Smooth muscle cell (in vitro differentiated cells): Measurements from ENCODE around the gene DGKB. TPM values are rescaled to one million over a fixed set of nuclear protein-coding genes. Genes with fewer than 3 reads are reported as not detected.
A peak's percentile ranks its signal among the peaks of the same experiment; 100 is the strongest.

ENCODE experiments used
- DNase-seq: peaks from one replicate; lab custom pipeline; 2025; ENCODE audit not compliant: unreplicated experiment; lab: John Stamatoyannopoulos, UW
- H2AFZ ChIP-seq: fragments of 200-600 bp; sonication (generic); 2 replicates; pipeline ENCODE4 v1.6.0; 2016; ENCODE audit warnings: antibody characterized with exemption, low read depth, mild to moderate bottlenecking
- H3F3A ChIP-seq: fragments of 200-600 bp; sonication (generic); 2 replicates; pipeline ENCODE4 v1.6.0; 2017; ENCODE audit warnings: antibody characterized with exemption, low read depth
- H3K27ac ChIP-seq: fragments of 200-600 bp; sonication (generic); 2 replicates; pipeline ENCODE4 v1.5.1; 2016; ENCODE audit warnings: low read depth, mild to moderate bottlenecking
- H3K27me3 ChIP-seq: fragments of 200-600 bp; sonication (generic); 2 replicates; pipeline ENCODE4 v1.6.1; 2016; ENCODE audit warnings: low read depth, mild to moderate bottlenecking
- H3K36me3 ChIP-seq: fragments of 200-600 bp; sonication (generic); 2 replicates; pipeline ENCODE4 v1.5.1; 2016; ENCODE audit warnings: low read depth
- H3K4me1 ChIP-seq: fragments of 200-600 bp; sonication (generic); 2 replicates; pipeline ENCODE4 v1.5.1; 2016; ENCODE audit warnings: low read depth
- H3K4me2 ChIP-seq: fragments of 200-600 bp; sonication (generic); 2 replicates; pipeline ENCODE4 v1.6.0; 2016; ENCODE audit warnings: mild to moderate bottlenecking
- H3K4me3 ChIP-seq: fragments of 200-600 bp; sonication (generic); 2 replicates; pipeline ENCODE4 v1.5.1; 2016; ENCODE audit warnings: mild to moderate bottlenecking
- H3K79me2 ChIP-seq: fragments of 200-600 bp; sonication (generic); 2 replicates; pipeline ENCODE4 v1.6.0; 2016; ENCODE audit warnings: low read depth, mild to moderate bottlenecking
- H3K9ac ChIP-seq: fragments of 200-600 bp; sonication (generic); 2 replicates; pipeline ENCODE4 v1.6.0; 2016; ENCODE audit warnings: low read depth
- H3K9me3 ChIP-seq: fragments of 200-600 bp; sonication (generic); replicated peaks from 2 replicates; pipeline ENCODE4 v1.5.1; 2016; ENCODE audit warnings: low read depth
- H4K20me1 ChIP-seq: fragments of 200-600 bp; sonication (generic); 2 replicates; pipeline ENCODE4 v1.6.0; 2016; ENCODE audit warnings: low read depth
- WGBS: methylation state at CpG from one replicate; pipeline ENCODE4 v1.1.7; 2016; ENCODE audit warnings: low lambda C conversion rate; 5-methylcytosine and 5-hydroxymethylcytosine counted together
- polyA plus RNA-seq: library from polyadenylated mRNA; unstranded; fragments of >200 nt; fragmentation: Nextera tagmentation; extraction: Ambion mirVana; gene quantifications from 2 replicates; pipeline ENCODE4 v1.2.1, GENCODE V29; 2016
- total RNA-seq: library from RNA; depleted of rRNA; stranded (reverse); fragments of >200 nt; gene quantifications from 2 replicates; pipeline ENCODE4 v1.2.3, GENCODE V29; 2014
- TF ChIP-seq, protein P1 (sequence below): fragments of 200-600 bp; sonication (generic); IDR thresholded peaks from 2 replicates; pipeline ENCODE4 v1.5.1; 2017; ENCODE audit warnings: borderline replicate concordance, mild to moderate bottlenecking, antibody characterized with exemption; ENCODE audit not compliant: insufficient read depth, poor library complexity, severe bottlenecking

Gene DGKB
- total and polyA plus RNA-seq, 2 experiments from 2014 or later: not detected

DNA sequence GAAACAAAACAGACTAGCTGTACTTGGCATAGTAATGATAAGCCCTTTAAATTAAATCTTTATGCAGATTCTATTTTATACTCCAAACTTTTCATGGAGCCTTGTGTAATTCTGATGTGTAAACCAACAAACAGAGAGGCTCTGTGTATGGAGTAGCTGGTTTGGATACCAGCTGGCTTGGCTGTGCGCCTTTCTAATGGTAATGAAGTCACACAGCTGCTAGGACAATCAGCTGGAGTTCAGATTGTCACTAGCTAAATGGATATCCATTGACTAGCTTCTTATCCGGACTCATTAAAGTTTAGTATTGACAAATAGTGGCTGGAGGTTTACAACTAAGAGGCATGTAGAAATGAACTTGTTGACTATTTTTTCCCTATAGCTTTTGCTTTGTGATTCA is 398.4 kb downstream of the DGKB start:
- H3K9me3 ChIP-seq: no peaks in the 10 kb centered on the region
- DNase-seq: no peak
- H3K4me3 ChIP-seq: no peak overlapping the region
- H3F3A ChIP-seq: no peaks in the 10 kb centered on the region
- H3K27ac ChIP-seq: no peak overlapping the region
- no peak overlapping the region for H3K9ac ChIP-seq
- 75% methylated on average over 2 of the region's 2 CpGs for WGBS
- no peak overlapping the region for H3K4me2 ChIP-seq
- no peaks in the 10 kb centered on the region for H3K79me2 ChIP-seq
- TF ChIP-seq, protein P1, sequence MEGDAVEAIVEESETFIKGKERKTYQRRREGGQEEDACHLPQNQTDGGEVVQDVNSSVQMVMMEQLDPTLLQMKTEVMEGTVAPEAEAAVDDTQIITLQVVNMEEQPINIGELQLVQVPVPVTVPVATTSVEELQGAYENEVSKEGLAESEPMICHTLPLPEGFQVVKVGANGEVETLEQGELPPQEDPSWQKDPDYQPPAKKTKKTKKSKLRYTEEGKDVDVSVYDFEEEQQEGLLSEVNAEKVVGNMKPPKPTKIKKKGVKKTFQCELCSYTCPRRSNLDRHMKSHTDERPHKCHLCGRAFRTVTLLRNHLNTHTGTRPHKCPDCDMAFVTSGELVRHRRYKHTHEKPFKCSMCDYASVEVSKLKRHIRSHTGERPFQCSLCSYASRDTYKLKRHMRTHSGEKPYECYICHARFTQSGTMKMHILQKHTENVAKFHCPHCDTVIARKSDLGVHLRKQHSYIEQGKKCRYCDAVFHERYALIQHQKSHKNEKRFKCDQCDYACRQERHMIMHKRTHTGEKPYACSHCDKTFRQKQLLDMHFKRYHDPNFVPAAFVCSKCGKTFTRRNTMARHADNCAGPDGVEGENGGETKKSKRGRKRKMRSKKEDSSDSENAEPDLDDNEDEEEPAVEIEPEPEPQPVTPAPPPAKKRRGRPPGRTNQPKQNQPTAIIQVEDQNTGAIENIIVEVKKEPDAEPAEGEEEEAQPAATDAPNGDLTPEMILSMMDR: no peak
- H3K36me3 ChIP-seq: no peaks in the 10 kb centered on the region
- peaks cover 19% of the 10 kb centered on the region for H3K4me1 ChIP-seq
- H3K27me3 ChIP-seq: no peaks in the 10 kb centered on the region
- no peaks in the 10 kb centered on the region for H4K20me1 ChIP-seq
- H2AFZ ChIP-seq: peak overlapping the region; percentile 8

DNA sequence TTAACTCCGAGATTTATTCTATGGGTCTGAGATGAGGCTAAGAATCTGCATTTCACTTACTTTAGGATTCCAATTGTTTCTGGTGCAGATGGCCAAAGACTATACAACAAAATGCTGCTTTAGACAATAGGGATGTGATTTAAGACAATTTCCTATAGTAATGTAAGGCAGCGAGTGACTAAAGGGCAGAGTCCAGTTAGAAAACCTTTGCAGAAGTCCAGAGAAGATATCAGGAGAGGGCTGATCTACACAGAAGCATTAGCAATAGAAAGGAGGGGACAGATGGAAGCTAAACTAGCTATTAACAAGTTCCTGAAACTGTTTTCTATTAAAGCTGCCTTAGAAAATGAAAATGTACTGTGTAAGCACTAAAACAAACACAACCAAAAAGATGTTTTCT is 398.9 kb downstream of the DGKB start:
- Histone ChIP-seq H3K27me3 (no peaks in the 10 kb centered on the region), H4K20me1 (no peaks in the 10 kb centered on the region), H2AFZ (peak overlapping the region; percentile 8), H3K36me3 (no peaks in the 10 kb centered on the region), H3K79me2 (no peaks in the 10 kb centered on the region), H3K27ac (no peak overlapping the region), H3K4me1 (peaks cover 19% of the 10 kb centered on the region), H3K4me2 (no peak overlapping the region), H3K9me3 (no peaks in the 10 kb centered on the region), H3F3A (no peaks in the 10 kb centered on the region), H3K4me3 (no peak overlapping the region), H3K9ac (no peak overlapping the region)
- TF ChIP-seq, protein P1: no peak
- WGBS: 91% methylated on average over 2 of the region's 2 CpGs
- no peak for DNase-seq

DNA sequence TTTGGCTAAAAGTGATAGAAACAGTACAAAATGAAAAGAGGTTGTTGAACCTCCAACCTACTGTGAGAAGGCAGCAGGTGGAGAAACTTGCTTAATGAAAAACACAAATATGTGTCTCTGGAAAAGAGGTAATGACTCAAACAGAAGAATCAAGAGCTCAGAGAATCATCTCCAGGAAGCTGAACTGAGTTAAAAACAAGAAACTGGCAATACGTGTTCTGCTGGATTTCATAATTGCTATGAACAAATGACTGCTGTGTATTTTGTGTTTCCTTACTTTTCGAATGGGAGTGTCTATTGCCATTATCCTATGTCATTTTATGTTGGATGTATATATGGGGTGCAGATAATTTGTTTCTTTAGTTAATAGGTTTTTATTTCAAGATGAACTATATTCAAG is 401.1 kb downstream of the DGKB start:
- WGBS: 87% methylated on average over 2 of the region's 2 CpGs
- H3K9me3 ChIP-seq: no peaks in the 10 kb centered on the region
- no peak overlapping the region for H3K9ac ChIP-seq
- H3K4me2 ChIP-seq: no peak overlapping the region
- H3K79me2 ChIP-seq: no peaks in the 10 kb centered on the region
- H3F3A ChIP-seq: no peaks in the 10 kb centered on the region
- no peaks in the 10 kb centered on the region for H3K27me3 ChIP-seq
- no peak overlapping the region for H3K4me3 ChIP-seq
- H2AFZ ChIP-seq: no peak overlapping the region
- no peak overlapping the region for H3K27ac ChIP-seq
- peaks cover 19% of the 10 kb centered on the region for H3K4me1 ChIP-seq
- no peak for DNase-seq
- no peaks in the 10 kb centered on the region for H3K36me3 ChIP-seq
- H4K20me1 ChIP-seq: no peaks in the 10 kb centered on the region
- TF ChIP-seq, protein P1: no peak

DNA sequence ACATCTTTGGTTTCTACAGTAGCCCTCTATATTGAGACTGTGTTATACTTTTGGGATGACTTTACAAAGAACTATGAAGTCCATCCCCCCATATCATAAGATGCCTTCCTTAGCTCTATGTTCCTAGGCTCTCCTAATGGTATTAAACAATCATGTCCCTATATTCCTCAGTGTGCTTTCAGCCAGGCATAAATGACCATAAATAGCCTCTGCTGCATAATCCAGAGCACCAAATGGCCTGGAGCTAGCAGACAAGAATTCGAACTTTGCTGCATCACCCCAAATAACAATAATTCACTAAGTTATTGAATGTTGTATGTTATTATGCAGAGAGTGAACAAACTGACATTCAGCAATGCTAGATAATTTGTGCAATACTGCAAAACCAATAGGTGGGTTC is 405.2 kb downstream of the DGKB start:
- Histone ChIP-seq H3K4me3 (no peak overlapping the region), H3K4me1 (no peaks in the 10 kb centered on the region), H3F3A (no peaks in the 10 kb centered on the region), H2AFZ (no peak overlapping the region), H3K4me2 (no peak overlapping the region), H3K27ac (no peak overlapping the region), H3K36me3 (no peaks in the 10 kb centered on the region), H3K9ac (no peak overlapping the region), H3K9me3 (no peaks in the 10 kb centered on the region), H3K79me2 (no peaks in the 10 kb centered on the region), H3K27me3 (no peaks in the 10 kb centered on the region), H4K20me1 (no peaks in the 10 kb centered on the region)
- no peak for DNase-seq
- 78% methylated on average over 1 of the region's 1 CpG for WGBS
- TF ChIP-seq, protein P1: no peak
